Transverse colon (tissue), 4 donors: ENCODE data around the gene UBE2C. TPM values are rescaled to one million over a fixed set of nuclear protein-coding genes. Genes with fewer than 3 reads are reported as not detected.
A peak's percentile ranks its signal among the peaks of the same experiment; 100 is the strongest.
"Not testable (repeated sequence)": the region's sequence is repeated elsewhere in the genome, so short reads cannot be mapped to it uniquely, and the experiment has no call there.

Experiments used
- DNase-seq: peaks from one replicate; pipeline ENCODE4 v3.0.0-alpha.2; 2019
- H3K27ac ChIP-seq, 4 donors: fragments of 200-600 bp; sonication (generic); 2 replicates each; pipeline ENCODE4 v1.5.1; 2016 to 2018; ENCODE audit warnings: inconsistent platforms in 4 of 4
- H3K27me3 ChIP-seq: fragments of 200-600 bp; sonication (generic); 2 replicates; pipeline ENCODE4 v1.5.1; 2017; ENCODE audit warnings: inconsistent platforms
- H3K36me3 ChIP-seq, 4 donors: fragments of 200-600 bp; sonication (generic); 2 replicates each; pipeline ENCODE4 v1.5.1; 2017 to 2019; ENCODE audit warnings: inconsistent platforms in 4 of 4
- H3K4me1 ChIP-seq, 4 donors: fragments of 200-600 bp; sonication (generic); 2 replicates each; pipeline ENCODE4 v1.5.1; 2017 to 2020; ENCODE audit warnings: inconsistent platforms in 4 of 4
- H3K4me3 ChIP-seq, 4 donors: fragments of 200-600 bp; sonication (generic); 1 replicate in 1 of 4; 2 replicates in 3 of 4; pipeline versions ENCODE4 v1.5.1 to v1.6.1; 2017 to 2019; ENCODE audit warnings: inconsistent platforms in 4 of 4
- H3K9me3 ChIP-seq, 2 donors: fragments of 200-600 bp; sonication (generic); 2 replicates each; pipeline ENCODE4 v1.5.1; 2017 to 2019; ENCODE audit warnings: inconsistent platforms in 2 of 2
- CTCF ChIP-seq, 5 experiments: fragments of 200-600 bp in 3 of 5; fragments of 450-650 bp in 2 of 5; sonication (generic) in 3 of 5; IDR thresholded peaks; 1 replicate in 2 of 5; 2 replicates in 3 of 5; pipeline ENCODE4 v1.5.1; 2016 to 2017; ENCODE audit warnings: antibody characterized with exemption in 5 of 5, inconsistent platforms in 3 of 5, mild to moderate bottlenecking in 2 of 5, moderate library complexity in 1 of 5
- EP300 ChIP-seq: sonication (generic); formaldehyde crosslinking; IDR thresholded peaks from one replicate; pipeline ENCODE4 v1.6.1; 2017; ENCODE audit warnings: antibody characterized with exemption, low read depth
- POLR2A ChIP-seq: fragments of 450-650 bp; IDR thresholded peaks from one replicate; pipeline ENCODE4 v1.6.1; 2016; ENCODE audit warnings: antibody characterized with exemption, mild to moderate bottlenecking, moderate library complexity
- POLR2AphosphoS5 ChIP-seq, 3 donors: sonication (generic); formaldehyde crosslinking; IDR thresholded peaks; one replicate each; pipeline ENCODE4 v1.6.1; 2016; ENCODE audit warnings: antibody characterized with exemption in 3 of 3
- WGBS, 2 donors: methylation state at CpG; one replicate each; pipeline ENCODE4 v1.1.5; 2018; ENCODE audit warnings: low coverage in 1 of 2; 5-methylcytosine and 5-hydroxymethylcytosine counted together
- in situ Hi-C, 4 donors: fragments of 200-750 bp; cut with MboI; loops; one replicate each; pipeline versions ENCODE4 v1.15.0 to v1.15.1; 2017; ENCODE audit warnings: low sequenced_read_pairs in 3 of 4, low pct_ligation_motif_present in 1 of 4, low pct_unique_long_range_greater_than_20kb in 1 of 4
- intact Hi-C: fragments of 100-400 bp; cut with DNase I; formaldehyde crosslinking; loops from one replicate; pipeline ENCODE4 v1.15.1; 2023; ENCODE audit warnings: low total_unique reads
- total RNA-seq, 4 donors: library from RNA; depleted of rRNA; stranded (reverse); fragments of >200 nt; gene quantifications; one replicate each; pipeline ENCODE4 v1.1.0, GENCODE V29; 2016

The UBE2C gene
- total RNA-seq, 4 donors from 2014 or later = 2.7 to 27.1 (median 6.9) TPM

- Histone ChIP-seq H3K27ac (no peak overlapping the region), H3K27me3 (peaks cover 13% of the 10 kb centered on the region), H3K4me1 (peaks cover 6 to 33% (median 20%) of the 10 kb centered on the region in 4 donors), H3K4me3 (no peak overlapping the region), H3K36me3 (no peaks in the 10 kb centered on the region), H3K9me3 (no peaks in the 10 kb centered on the region)
- intact Hi-C loops = no loop called here
- no peak for TF ChIP-seq POLR2AphosphoS5 (IDR thresholded peaks at IDR 0.05)
- TF ChIP-seq CTCF (IDR thresholded peaks at IDR 0.05) = no peak
- no peak for TF ChIP-seq EP300
- TF ChIP-seq POLR2A = no peak
- DNase-seq = no peak
- in situ Hi-C loops = loop anchor here in 1 of 4 donors (10.0 kb wide), 1 partner anchor 117 kb away; no protein-coding TSS in a partner anchor
- 75 to 92% methylated on average over 2 to 6 of the region's 6 CpGs for WGBS, 2 donors
These were observed 15.3 kb downstream of the UBE2C start for GRCh38 chr20:45827712-45828111.

GRCh38 chr20:45828589-45828988, 16.1 kb downstream of the UBE2C start:
- H3K4me1 ChIP-seq = peaks cover 10 to 31% (median 19%) of the 10 kb centered on the region in 4 donors
- WGBS, 2 donors = 59% methylated on average over 2 of the region's 2 CpGs; no CpG with 5 or more reads in 1 of the 2 donors
- H3K9me3 ChIP-seq = no peaks in the 10 kb centered on the region
- H3K4me3 ChIP-seq = no peak overlapping the region
- DNase-seq = no peak
- intact Hi-C loops = no loop called here
- H3K36me3 ChIP-seq = no peaks in the 10 kb centered on the region
- peaks cover 6% of the 10 kb centered on the region for H3K27me3 ChIP-seq
- TF ChIP-seq CTCF (IDR thresholded peaks at IDR 0.05) (no peak), EP300 (no peak), POLR2A (no peak), POLR2AphosphoS5 (IDR thresholded peaks at IDR 0.05) (no peak)
- in situ Hi-C loops = loop anchor here in 1 of 4 donors (10.0 kb wide), 1 partner anchor 116 kb away; no protein-coding TSS in a partner anchor
- peak overlapping the region in 1 of 4 donors; percentile 9 for H3K27ac ChIP-seq

GRCh38 chr20:45829673-45830106, 17.2 kb downstream of the UBE2C start:
- H3K27me3 ChIP-seq, H3K4me3 ChIP-seq, H3K36me3 ChIP-seq, H3K27ac ChIP-seq, H3K9me3 ChIP-seq, DNase-seq, intact Hi-C loops: not testable (repeated sequence)
- in situ Hi-C loops = loop anchor here in 1 of 4 donors (10.0 kb wide), 1 partner anchor 115 kb away; no protein-coding TSS in a partner anchor
- peaks cover 8 to 29% (median 18%) of the 10 kb centered on the region in 4 donors for H3K4me1 ChIP-seq
- 65 to 82% methylated on average over 3 to 4 of the region's 4 CpGs for WGBS, 2 donors

- WGBS, 2 donors = 90% methylated on average over 4 of the region's 4 CpGs
- no peaks in the 10 kb centered on the region for H3K36me3 ChIP-seq
- peak overlapping the region; percentile 91 to 98 (median 93) for H3K27ac ChIP-seq
- peak overlapping the region in 1 of 4 donors; percentile 55 for H3K4me3 ChIP-seq
- H3K27me3 ChIP-seq = no peaks in the 10 kb centered on the region
- H3K4me1 ChIP-seq = peaks cover 19 to 40% (median 28%) of the 10 kb centered on the region in 4 donors
- intact Hi-C loops (no loop called here), in situ Hi-C loops (no loop called here)
- no peak for TF ChIP-seq POLR2AphosphoS5 (IDR thresholded peaks at IDR 0.05)
- no peak for TF ChIP-seq EP300
- TF ChIP-seq CTCF (IDR thresholded peaks at IDR 0.05) = no peak
- no peak for TF ChIP-seq POLR2A
- H3K9me3 ChIP-seq = no peaks in the 10 kb centered on the region
- DNase-seq = no peak
These were observed 20.2 kb downstream of the UBE2C start for GRCh38 chr20:45832619-45833018.
